NT2/D1 (cell line): ENCODE measurements around the gene STPG2.
"Not testable (repeated sequence)": the region's sequence is repeated elsewhere in the genome, so short reads cannot be mapped to it uniquely, and the experiment has no call there.

Experiments
- DNase-seq: peaks from one replicate; pipeline ENCODE4 v3.0.0-alpha.2; 2011; ENCODE audit warnings: low read depth, low spot score
- H3K27me3 ChIP-seq: 2 replicates; pipeline ENCODE4 v1.6.0; 2011; ENCODE audit warnings: mild to moderate bottlenecking; ENCODE audit not compliant: insufficient read length, insufficient read depth
- H3K36me3 ChIP-seq: 2 replicates; pipeline ENCODE4 v1.6.1; 2011; ENCODE audit warnings: mild to moderate bottlenecking, low read length, mixed read lengths; ENCODE audit not compliant: insufficient read depth, insufficient read length
- H3K4me1 ChIP-seq: 2 replicates; pipeline ENCODE4 v1.5.1; 2011; ENCODE audit not compliant: insufficient read depth, insufficient read length
- H3K4me3 ChIP-seq: 2 replicates; pipeline ENCODE4 v1.5.1; 2011; ENCODE audit warnings: low read depth; ENCODE audit not compliant: insufficient read length
- H3K9ac ChIP-seq: 2 replicates; pipeline ENCODE4 v1.6.0; 2011; ENCODE audit warnings: low read depth; ENCODE audit not compliant: insufficient read length
- H3K9me3 ChIP-seq: 2 replicates; pipeline ENCODE4 v1.5.1; 2011; ENCODE audit warnings: mild to moderate bottlenecking, low read length; ENCODE audit not compliant: insufficient read depth
- SUZ12 ChIP-seq: IDR thresholded peaks from 2 replicates; pipeline ENCODE4 v1.6.1; 2011; ENCODE audit not compliant: insufficient read length, insufficient read depth; ENCODE audit errors: extremely low read depth
- YY1 ChIP-seq: IDR thresholded peaks from 2 replicates; pipeline ENCODE4 v1.6.1; 2011; ENCODE audit not compliant: insufficient read length, insufficient read depth
- ZNF274 ChIP-seq: IDR thresholded peaks from 2 replicates; pipeline ENCODE4 v1.6.1; 2011; ENCODE audit warnings: mild to moderate bottlenecking, low read depth, low read length

STPG2 gene

DNA sequence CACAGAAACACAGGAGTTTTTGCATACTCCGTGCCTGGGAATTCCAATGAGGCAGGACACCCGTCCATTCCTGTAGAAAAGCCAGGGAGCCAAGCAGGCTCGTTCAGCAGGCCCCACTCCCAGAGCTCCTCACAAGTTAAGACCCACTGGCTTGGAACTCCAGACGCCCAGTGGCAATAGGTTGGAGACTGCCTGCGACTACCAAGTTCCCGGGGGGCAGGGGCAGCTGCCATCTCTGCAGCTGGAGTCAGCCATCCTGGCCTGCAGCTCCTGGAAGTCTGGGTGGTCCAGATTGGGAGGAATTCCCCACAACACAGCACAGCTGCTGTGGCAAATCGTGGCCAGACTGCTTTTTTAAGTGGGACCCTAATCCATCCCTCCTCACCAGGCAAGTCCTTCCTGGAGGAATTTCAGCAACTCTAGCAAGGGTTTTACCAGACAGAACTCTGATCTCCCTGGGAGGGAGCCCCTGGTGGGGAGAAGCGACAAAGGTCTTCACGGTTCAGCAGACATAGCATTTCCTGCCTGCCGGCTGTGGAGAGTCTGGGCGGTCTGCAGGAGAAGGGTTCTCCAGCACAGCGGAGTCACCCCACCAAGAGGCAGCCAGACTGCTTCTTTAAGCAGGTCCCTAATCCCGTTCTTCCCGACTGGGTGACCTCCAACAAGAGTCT is 231.9 kb downstream of the STPG2 start:
- DNase-seq = peak; percentile 3
- Histone ChIP-seq H3K9me3 (no peaks in the 10 kb centered on the region), H3K27me3 (no peaks in the 10 kb centered on the region), H3K4me1 (no peaks in the 10 kb centered on the region), H3K4me3 (no peak overlapping the region), H3K9ac (no peak overlapping the region), H3K36me3 (no peaks in the 10 kb centered on the region)
- no peak for TF ChIP-seq ZNF274
- no peak for TF ChIP-seq SUZ12
- TF ChIP-seq YY1 = no peak

DNA sequence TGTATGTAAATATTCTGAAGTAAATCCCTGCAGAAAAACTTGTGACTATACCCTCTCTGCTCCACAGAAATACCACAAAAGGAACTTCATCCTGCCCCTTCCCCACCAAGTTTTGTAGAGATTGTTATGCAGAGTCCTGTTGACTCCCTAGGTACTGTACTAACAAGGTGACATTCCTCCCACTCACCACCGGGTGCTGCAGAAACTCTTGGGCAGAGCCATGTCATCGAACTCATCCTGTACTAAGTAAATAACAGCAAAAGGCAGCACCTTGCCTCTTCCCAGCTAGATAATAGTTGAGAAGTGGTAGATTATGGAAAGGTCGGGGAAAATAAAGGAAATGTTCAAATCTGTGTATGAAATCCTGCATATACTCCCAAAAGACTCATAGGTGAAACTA is 233.3 kb downstream of the STPG2 start:
- H3K9ac ChIP-seq = no peak overlapping the region
- no peaks in the 10 kb centered on the region for H3K36me3 ChIP-seq
- H3K4me3 ChIP-seq = no peak overlapping the region
- no peaks in the 10 kb centered on the region for H3K4me1 ChIP-seq
- no peaks in the 10 kb centered on the region for H3K9me3 ChIP-seq
- DNase-seq = peak; percentile 16
- TF ChIP-seq ZNF274 (no peak), YY1 (no peak), SUZ12 (no peak)
- no peaks in the 10 kb centered on the region for H3K27me3 ChIP-seq

DNA sequence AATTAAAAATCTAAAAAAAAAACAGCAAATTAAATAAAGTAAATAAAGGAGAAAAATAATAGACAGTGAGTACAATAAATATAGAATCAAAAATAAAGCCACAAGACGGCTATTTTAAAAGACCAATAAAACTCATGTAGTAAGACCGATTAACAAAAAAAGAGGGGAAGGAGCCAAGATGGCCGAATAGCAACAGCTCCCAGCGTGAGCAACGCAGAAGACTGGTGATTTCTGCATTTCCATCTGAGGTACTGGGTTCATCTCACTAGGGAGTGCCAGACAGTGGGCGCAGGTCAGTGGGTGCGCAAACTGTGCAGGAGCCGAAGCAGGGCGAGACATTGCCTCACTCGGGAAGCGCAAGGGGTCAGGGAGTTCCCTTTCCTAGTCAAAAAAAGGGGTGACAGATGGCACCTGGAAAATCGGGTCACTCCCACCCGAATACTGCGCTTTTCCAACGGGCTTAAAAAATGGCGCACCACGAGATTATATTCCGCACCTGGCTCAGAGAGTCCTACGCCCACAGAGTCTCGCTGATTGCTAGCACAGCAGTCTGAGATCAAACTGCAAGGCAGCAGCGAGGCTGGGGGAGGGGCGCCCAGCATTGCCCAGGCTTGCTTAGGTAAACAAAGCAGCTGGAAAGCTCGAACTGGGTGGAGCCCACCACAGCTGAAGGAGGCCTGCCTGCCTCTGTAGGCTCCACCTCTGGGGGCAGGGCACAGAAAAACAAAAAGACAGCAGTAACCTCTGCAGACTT is 239.7 kb downstream of the STPG2 start:
- not testable (repeated sequence) for H3K4me1 ChIP-seq, H3K9me3 ChIP-seq, H3K36me3 ChIP-seq, DNase-seq, H3K27me3 ChIP-seq, H3K9ac ChIP-seq
- peak overlapping the region; percentile 21 for H3K4me3 ChIP-seq

DNA sequence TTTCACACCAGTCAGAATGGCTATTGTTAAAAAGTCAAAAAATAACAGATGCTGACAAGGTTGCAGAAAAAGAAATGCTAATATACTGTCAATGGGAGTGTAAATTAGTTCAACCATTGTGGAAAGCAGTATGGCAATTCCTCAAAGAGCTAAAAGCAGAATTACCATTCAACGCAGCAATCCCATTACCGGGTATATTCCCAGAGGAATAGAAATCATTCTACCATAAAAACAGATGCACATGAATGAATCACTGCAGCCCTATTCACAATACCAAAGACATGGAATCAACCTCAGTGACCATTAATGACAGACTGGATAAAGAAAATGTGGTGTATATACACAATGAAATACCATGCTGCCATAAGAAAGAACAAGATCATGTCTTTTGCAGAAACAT is 243.0 kb downstream of the STPG2 start:
- DNase-seq = no peak
- TF ChIP-seq YY1 (no peak), SUZ12 (no peak), ZNF274 (no peak)
- Histone ChIP-seq H3K27me3 (no peaks in the 10 kb centered on the region), H3K9me3 (no peaks in the 10 kb centered on the region), H3K4me1 (no peaks in the 10 kb centered on the region), H3K36me3 (no peaks in the 10 kb centered on the region), H3K4me3 (no peak overlapping the region), H3K9ac (no peak overlapping the region)

DNA sequence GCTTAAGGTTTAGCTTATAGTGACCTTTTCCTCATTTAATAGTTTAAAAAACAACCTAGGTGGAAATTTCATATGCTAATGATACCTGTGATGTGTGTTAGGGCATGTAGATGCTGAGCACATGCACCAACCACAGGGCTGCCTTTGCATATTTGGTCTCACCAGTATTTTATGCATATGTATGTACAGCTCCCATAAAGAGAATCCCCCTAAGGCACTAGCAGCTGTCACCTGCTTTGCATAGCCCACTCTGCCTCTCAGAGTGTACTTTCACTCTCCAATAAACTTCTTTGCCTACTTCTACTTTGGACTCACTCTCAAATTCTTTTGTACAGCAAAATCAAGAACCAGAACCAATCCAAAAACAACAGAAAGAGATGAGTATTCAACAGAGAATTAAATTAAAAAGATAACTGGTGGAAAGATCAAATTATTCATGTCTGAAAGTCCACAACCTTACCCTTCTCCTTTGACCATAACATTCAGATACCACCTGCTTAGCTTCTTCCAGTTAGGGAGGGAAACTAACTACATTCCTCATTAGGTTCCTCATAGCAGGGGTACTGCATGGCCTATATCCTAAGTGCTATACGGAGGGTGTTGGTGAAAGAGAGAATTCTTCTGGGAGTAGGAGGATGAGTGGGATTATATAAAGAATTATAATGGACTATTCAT is 250.5 kb downstream of the STPG2 start:
- Histone ChIP-seq H3K9ac (no peak overlapping the region), H3K9me3 (no peaks in the 10 kb centered on the region), H3K27me3 (no peaks in the 10 kb centered on the region), H3K4me1 (no peaks in the 10 kb centered on the region), H3K4me3 (no peak overlapping the region), H3K36me3 (no peaks in the 10 kb centered on the region)
- no peak for DNase-seq
- TF ChIP-seq SUZ12 = no peak

DNA sequence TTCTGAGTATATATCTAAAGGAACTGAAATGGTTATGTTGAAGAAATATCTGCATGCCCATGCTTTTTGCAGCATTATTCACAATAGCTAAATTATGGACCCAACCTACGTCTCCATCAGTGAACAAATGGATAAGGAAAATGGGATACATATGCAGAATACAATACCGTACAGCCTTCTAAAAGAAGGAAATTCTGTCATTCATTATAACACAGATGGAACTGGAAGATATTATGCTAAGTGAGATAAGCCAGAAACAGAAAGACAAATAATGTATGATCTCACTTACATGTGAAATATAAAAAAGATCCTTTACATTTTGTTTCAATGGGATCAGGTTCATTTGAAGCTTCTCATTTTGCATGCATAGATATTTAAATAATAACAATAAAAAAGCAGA is 263.3 kb downstream of the STPG2 start:
- Histone ChIP-seq H3K4me3 (no peak overlapping the region), H3K9ac (no peak overlapping the region), H3K4me1 (no peaks in the 10 kb centered on the region), H3K36me3 (no peaks in the 10 kb centered on the region), H3K9me3 (no peaks in the 10 kb centered on the region), H3K27me3 (no peaks in the 10 kb centered on the region)
- TF ChIP-seq SUZ12 (no peak), ZNF274 (no peak), YY1 (no peak)
- no peak for DNase-seq

DNA sequence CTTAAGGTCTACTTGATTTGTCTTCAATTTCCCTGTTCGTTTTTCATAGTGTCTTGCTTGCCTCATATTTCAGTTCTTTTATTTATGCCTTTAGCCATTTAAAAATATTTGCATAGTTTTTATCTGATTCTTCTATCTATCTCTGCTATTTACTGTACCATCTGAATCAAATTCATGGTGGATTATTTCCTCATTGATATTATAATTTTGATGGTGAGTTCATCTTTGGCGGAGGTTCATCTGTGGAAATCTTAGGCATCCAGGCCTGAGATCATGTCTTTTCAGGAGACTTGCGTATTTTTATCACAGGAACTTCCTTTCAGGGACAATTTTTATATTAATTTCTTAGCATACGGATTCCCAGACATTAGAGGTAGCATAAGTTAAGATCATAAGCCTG is 275.2 kb downstream of the STPG2 start:
- no peak overlapping the region for H3K9ac ChIP-seq
- H3K9me3 ChIP-seq = no peaks in the 10 kb centered on the region
- DNase-seq = no peak
- no peaks in the 10 kb centered on the region for H3K27me3 ChIP-seq
- no peak for TF ChIP-seq YY1
- no peak for TF ChIP-seq SUZ12
- TF ChIP-seq ZNF274 = no peak
- no peak overlapping the region for H3K4me3 ChIP-seq
- no peaks in the 10 kb centered on the region for H3K36me3 ChIP-seq
- no peaks in the 10 kb centered on the region for H3K4me1 ChIP-seq
